Rectal smooth muscle tissue (tissue), 1 donor: ENCODE data around the gene TMEM164.

Experiments used
- H3K27ac ChIP-seq: one replicate; pipeline ENCODE4 v1.7.0; 2013; ENCODE audit warnings: low read depth, low read length, inconsistent platforms
- H3K27me3 ChIP-seq: one replicate; pipeline ENCODE4 v1.7.0; 2013; ENCODE audit warnings: low read length; ENCODE audit not compliant: control insufficient read depth, insufficient read depth
- H3K36me3 ChIP-seq: one replicate; pipeline ENCODE4 v1.7.0; 2013; ENCODE audit warnings: low read length; ENCODE audit not compliant: control insufficient read depth, insufficient read depth
- H3K4me1 ChIP-seq: one replicate; pipeline ENCODE4 v1.7.0; 2013; ENCODE audit warnings: low read length; ENCODE audit not compliant: control insufficient read depth, insufficient read depth
- H3K4me3 ChIP-seq: one replicate; pipeline ENCODE4 v1.7.0; 2013; ENCODE audit warnings: low read length
- H3K9ac ChIP-seq: one replicate; pipeline ENCODE4 v1.7.0; 2013; ENCODE audit warnings: low read length

The TMEM164 gene

GRCh38 chrX:110114260-110114776 lies 111.4 kb downstream of the TMEM164 start:
- no peak overlapping the region for H3K27ac ChIP-seq
- no peak overlapping the region for H3K4me3 ChIP-seq

DNA sequence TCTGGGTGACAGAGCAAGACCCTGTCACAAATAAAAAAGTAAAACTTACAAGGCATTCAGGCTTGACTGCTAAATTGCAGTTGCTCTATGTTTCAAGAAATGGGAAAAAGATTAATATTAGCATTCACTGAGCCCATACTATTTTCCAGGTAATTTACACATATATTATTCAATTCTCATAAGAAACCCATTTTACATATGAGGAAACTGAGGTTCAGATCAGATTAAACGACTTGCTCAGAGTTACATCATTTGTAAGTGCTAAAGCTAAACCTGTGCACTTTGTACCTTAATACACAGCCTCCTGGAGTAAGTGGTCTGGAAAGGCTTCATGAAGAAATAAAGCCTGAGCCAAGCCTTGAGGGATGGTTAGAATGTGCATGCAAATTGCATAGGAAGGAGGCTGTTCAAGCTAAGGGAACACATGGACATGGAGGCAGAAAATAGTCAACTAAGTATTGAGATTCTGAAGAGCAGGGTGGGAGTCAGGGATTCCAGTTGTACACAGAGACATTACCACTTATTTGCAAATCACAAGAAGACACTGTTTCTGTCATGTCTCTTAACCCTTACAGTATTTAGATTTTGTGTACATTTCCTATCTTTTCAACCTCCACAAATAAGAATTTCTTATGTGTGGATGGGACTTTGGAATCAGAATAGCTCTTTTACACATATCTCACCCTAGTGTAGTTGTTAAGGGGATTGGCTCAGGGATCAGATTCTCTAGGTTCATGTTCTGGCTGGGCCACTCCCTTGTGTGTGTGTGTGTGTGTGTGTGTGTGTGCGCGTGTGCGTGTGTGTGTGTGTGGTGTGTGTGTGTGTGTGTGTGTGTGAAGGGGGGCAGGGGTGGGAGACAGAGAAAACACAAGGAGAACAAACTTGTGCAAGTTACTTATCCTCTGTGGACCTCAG lies 113.4 kb downstream of the TMEM164 start:
- no peaks in the 10 kb centered on the region for H3K27me3 ChIP-seq
- H3K27ac ChIP-seq, result no peak overlapping the region
- H3K4me3 ChIP-seq, result no peak overlapping the region
- no peaks in the 10 kb centered on the region for H3K4me1 ChIP-seq
- H3K9ac ChIP-seq, result no peak overlapping the region
- H3K36me3 ChIP-seq, result no peaks in the 10 kb centered on the region

More at GRCh38 chrX:110114260-110114776, 111.4 kb downstream of the TMEM164 start:
- Histone ChIP-seq H3K9ac (no peak overlapping the region), H3K36me3 (no peaks in the 10 kb centered on the region), H3K27me3 (no peaks in the 10 kb centered on the region), H3K4me1 (no peaks in the 10 kb centered on the region)

- Histone ChIP-seq H3K4me3 (no peak overlapping the region), H3K9ac (no peak overlapping the region), H3K27me3 (no peaks in the 10 kb centered on the region), H3K4me1 (no peaks in the 10 kb centered on the region), H3K36me3 (no peaks in the 10 kb centered on the region), H3K27ac (no peak overlapping the region)
Observed at GRCh38 chrX:110118530-110118929, 115.6 kb downstream of the TMEM164 start.

- Histone ChIP-seq H3K9ac (no peak overlapping the region), H3K27ac (no peak overlapping the region)
Observed at GRCh38 chrX:110119480-110119879, 116.6 kb downstream of the TMEM164 start.

DNA sequence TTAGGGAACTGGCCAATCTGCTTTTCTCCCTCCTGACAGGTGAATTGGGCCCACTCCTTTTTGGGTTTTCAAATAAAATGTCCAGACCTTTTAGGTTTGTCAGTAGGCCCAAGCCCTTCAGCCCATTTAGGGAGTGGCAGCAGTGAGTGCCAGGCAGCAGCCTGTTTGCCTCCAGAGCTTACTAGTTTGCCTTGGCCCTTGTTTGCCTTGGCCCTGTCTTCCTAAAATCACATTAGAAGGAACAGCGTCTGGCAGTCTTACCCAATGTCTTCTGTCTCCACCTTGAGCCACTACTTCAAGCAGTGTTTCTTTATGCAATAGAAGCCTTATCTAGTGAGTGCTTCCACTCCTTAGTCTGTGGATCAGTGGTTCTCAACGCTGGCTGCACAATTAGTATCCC lies 117.1 kb downstream of the TMEM164 start:
- Histone ChIP-seq H3K27me3 (no peaks in the 10 kb centered on the region), H3K4me1 (no peaks in the 10 kb centered on the region), H3K36me3 (no peaks in the 10 kb centered on the region), H3K9ac (no peak overlapping the region), H3K27ac (no peak overlapping the region), H3K4me3 (no peak overlapping the region)

More at GRCh38 chrX:110119480-110119879, 116.6 kb downstream of the TMEM164 start:
- Histone ChIP-seq H3K36me3 (no peaks in the 10 kb centered on the region), H3K27me3 (no peaks in the 10 kb centered on the region), H3K4me1 (no peaks in the 10 kb centered on the region), H3K4me3 (no peak overlapping the region)

- Histone ChIP-seq H3K9ac (no peak overlapping the region), H3K4me1 (no peaks in the 10 kb centered on the region), H3K27me3 (no peaks in the 10 kb centered on the region), H3K27ac (no peak overlapping the region), H3K36me3 (no peaks in the 10 kb centered on the region), H3K4me3 (no peak overlapping the region)
Observed at GRCh38 chrX:110123331-110123782, 120.4 kb downstream of the TMEM164 start.

GRCh38 chrX:110125446-110126162 lies 122.7 kb downstream of the TMEM164 start:
- H3K27me3 ChIP-seq, result peaks cover 4% of the 10 kb centered on the region
- H3K4me3 ChIP-seq, result no peak overlapping the region
- H3K27ac ChIP-seq, result no peak overlapping the region
- no peak overlapping the region for H3K9ac ChIP-seq
- no peaks in the 10 kb centered on the region for H3K4me1 ChIP-seq
- no peaks in the 10 kb centered on the region for H3K36me3 ChIP-seq

GRCh38 chrX:110131031-110131430 lies 128.1 kb downstream of the TMEM164 start:
- H3K27me3 ChIP-seq, result peaks cover 4% of the 10 kb centered on the region

GRCh38 chrX:110132450-110133114 lies 129.7 kb downstream of the TMEM164 start:
- no peaks in the 10 kb centered on the region for H3K36me3 ChIP-seq
- no peak overlapping the region for H3K4me3 ChIP-seq
- H3K9ac ChIP-seq, result no peak overlapping the region
- H3K27ac ChIP-seq, result no peak overlapping the region
- peaks cover 4% of the 10 kb centered on the region for H3K27me3 ChIP-seq
- no peaks in the 10 kb centered on the region for H3K4me1 ChIP-seq

More at GRCh38 chrX:110131031-110131430, 128.1 kb downstream of the TMEM164 start:
- Histone ChIP-seq H3K36me3 (no peaks in the 10 kb centered on the region), H3K27ac (no peak overlapping the region), H3K4me3 (no peak overlapping the region), H3K4me1 (no peaks in the 10 kb centered on the region), H3K9ac (no peak overlapping the region)

GRCh38 chrX:110133735-110134370 lies 130.9 kb downstream of the TMEM164 start:
- H3K36me3 ChIP-seq, result no peaks in the 10 kb centered on the region
- H3K4me3 ChIP-seq, result no peak overlapping the region
- no peak overlapping the region for H3K9ac ChIP-seq
- no peaks in the 10 kb centered on the region for H3K4me1 ChIP-seq
- H3K27ac ChIP-seq, result no peak overlapping the region
- peaks cover 4% of the 10 kb centered on the region for H3K27me3 ChIP-seq

DNA sequence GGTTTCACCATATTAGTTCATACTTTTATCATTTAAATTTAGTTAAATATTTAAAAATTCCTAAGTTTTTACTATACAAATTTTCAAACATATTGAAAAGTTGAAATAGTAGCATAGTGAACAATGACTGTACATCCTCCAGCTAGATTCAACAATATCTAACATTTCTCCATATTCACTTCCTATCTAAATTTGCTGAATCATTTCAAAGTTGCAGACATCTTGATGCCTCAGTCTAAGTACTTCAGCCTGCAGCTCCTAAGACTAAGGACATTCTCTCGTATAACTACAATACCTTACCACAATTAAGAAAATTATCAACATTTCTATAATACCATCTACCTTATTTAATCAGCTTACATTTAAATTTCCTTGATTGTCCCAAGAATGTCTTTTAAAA lies 132.7 kb downstream of the TMEM164 start:
- Histone ChIP-seq H3K9ac (no peak overlapping the region), H3K36me3 (no peaks in the 10 kb centered on the region), H3K4me1 (no peaks in the 10 kb centered on the region), H3K4me3 (no peak overlapping the region), H3K27me3 (no peaks in the 10 kb centered on the region), H3K27ac (no peak overlapping the region)
